PC-3 (cell line): ENCODE results near the gene SNAPC3. TPM values are rescaled to one million over a fixed set of nuclear protein-coding genes. Genes with fewer than 3 reads are reported as not detected.

ENCODE experiments used
- ATAC-seq: fragments of 200-7000 bp; cut with Tn5 transposase; 2 replicates; pipeline ENCODE4 v1.9.1; 2020; ENCODE audit warnings: mild to moderate bottlenecking, moderate library complexity
- BruUV-seq: library from RNA; stranded (reverse); fragments of 400-500 nt; replicated peaks from 2 replicates; lab custom pipeline; 2021; lab: Mats Ljungman, UMichigan
- CTCF ChIA-PET: fragments of 300-600 bp; sonication (Branson Sonifier 250); formaldehyde crosslinking; loops from one replicate; lab custom pipeline; 2022; ENCODE audit warnings: antibody characterized with exemption; lab: Charles Lee
- POLR2A ChIA-PET: fragments of 300-600 bp; sonication (Branson Sonifier 250); formaldehyde crosslinking; loops from one replicate; lab custom pipeline; 2022; ENCODE audit warnings: antibody characterized with exemption; ENCODE audit not compliant: unreplicated experiment; lab: Charles Lee
- DNase-seq: peaks from one replicate; pipeline ENCODE4 v3.0.0-alpha.2; 2015
- H2AFZ ChIP-seq: fragments of 300-600 bp; sonication (generic); 2 replicates; pipeline ENCODE4 v1.6.0; 2016; ENCODE audit warnings: antibody characterized with exemption, low read length
- H3F3A ChIP-seq: fragments of 300-600 bp; sonication (generic); one replicate; pipeline ENCODE4 v1.6.0; 2017; ENCODE audit warnings: antibody characterized with exemption, low read length, control low read depth, mild to moderate bottlenecking; ENCODE audit not compliant: unreplicated experiment
- H3K27ac ChIP-seq: fragments of 300-600 bp; sonication (generic); 2 replicates; pipeline ENCODE4 v1.5.1; 2016; ENCODE audit warnings: mild to moderate bottlenecking, low read length
- H3K27me3 ChIP-seq: fragments of 300-600 bp; sonication (generic); 2 replicates; pipeline ENCODE4 v1.6.1; 2016; ENCODE audit warnings: low read length, mixed read lengths
- H3K36me3 ChIP-seq: fragments of 300-600 bp; sonication (generic); 2 replicates; pipeline ENCODE4 v1.6.1; 2016; ENCODE audit warnings: low read depth, mixed run types, low read length, mixed read lengths
- H3K4me1 ChIP-seq: fragments of 300-600 bp; sonication (generic); 2 replicates; pipeline ENCODE4 v1.5.1; 2016; ENCODE audit warnings: low read length; ENCODE audit not compliant: insufficient read depth
- H3K4me2 ChIP-seq: fragments of 300-600 bp; sonication (generic); 2 replicates; pipeline ENCODE4 v1.6.0; 2016; ENCODE audit warnings: low read length
- H3K4me3 ChIP-seq: fragments of 300-600 bp; sonication (generic); 2 replicates; pipeline ENCODE4 v1.5.1; 2016; ENCODE audit warnings: mild to moderate bottlenecking, low read length, mixed read lengths
- H3K79me2 ChIP-seq: fragments of 300-600 bp; sonication (generic); 2 replicates; pipeline ENCODE4 v1.6.1; 2017; ENCODE audit warnings: low read length, mixed read lengths
- H3K9ac ChIP-seq: fragments of 300-600 bp; sonication (generic); 2 replicates; pipeline ENCODE4 v1.6.0; 2016; ENCODE audit warnings: mild to moderate bottlenecking, low read length
- H3K9me2 ChIP-seq: fragments of 300-600 bp; sonication (generic); replicated peaks from 2 replicates; pipeline ENCODE4 v1.6.1; 2016; ENCODE audit warnings: mixed run types, low read length, mixed read lengths
- H3K9me3 ChIP-seq: fragments of 300-600 bp; sonication (generic); 2 replicates; pipeline ENCODE4 v1.6.1; 2016; ENCODE audit warnings: low read length, mixed read lengths
- H4K20me1 ChIP-seq: fragments of 300-600 bp; sonication (generic); 2 replicates; pipeline ENCODE4 v1.6.1; 2016; ENCODE audit warnings: low read length, mixed read lengths
- CTCF ChIP-seq: fragments of 300-600 bp; sonication (generic); conservative IDR thresholded peaks from 2 replicates; pipeline ENCODE4 v1.5.1; 2017; ENCODE audit warnings: antibody characterized with exemption, low read depth, mild to moderate bottlenecking, low read length
- EZH2 ChIP-seq: fragments of 300-600 bp; sonication (generic); IDR thresholded peaks from one replicate; pipeline ENCODE4 v1.6.1; 2017; ENCODE audit warnings: antibody characterized with exemption, mild to moderate bottlenecking, low read length; ENCODE audit not compliant: unreplicated experiment
- EZH2phosphoT487 ChIP-seq: fragments of 300-600 bp; sonication (generic); IDR thresholded peaks from 2 replicates; pipeline ENCODE4 v1.6.1; 2018; ENCODE audit warnings: mild to moderate bottlenecking, antibody characterized with exemption, low read length, borderline replicate concordance
- intact Hi-C: fragments of 100-400 bp; cut with micrococcal nuclease; formaldehyde crosslinking; loops from 2 replicates; pipeline ENCODE4 v1.9.0; 2023
- total RNA-seq: library from RNA; depleted of rRNA; stranded (reverse); fragments of >200 nt; gene quantifications from 2 replicates; pipeline ENCODE4 v1.2.3, GENCODE V29; 2014

Gene SNAPC3
- total RNA-seq, 1 experiment from 2014 or later = 25.4 TPM

GRCh38 chr9:15498246-15498995 lies 75.7 kb downstream of the SNAPC3 start:
- CTCF ChIA-PET = no interaction called here
- ATAC-seq = no peak

GRCh38 chr9:15499139-15499538 lies 76.5 kb downstream of the SNAPC3 start:
- Histone ChIP-seq H3K27me3 (no peaks in the 10 kb centered on the region), H2AFZ (no peak overlapping the region), H3K9ac (no peak overlapping the region), H3K9me2 (no peaks in the 10 kb centered on the region), H3K9me3 (no peaks in the 10 kb centered on the region), H3K4me1 (no peaks in the 10 kb centered on the region), H3K79me2 (0 out of 2 replicates have a peak, but pooled peaks cover 4% of the 10 kb centered on the region), H3K4me2 (no peak overlapping the region), H4K20me1 (no peaks in the 10 kb centered on the region), H3K4me3 (no peak overlapping the region), H3F3A (no peaks in the 10 kb centered on the region), H3K36me3 (peaks cover 3% of the 10 kb centered on the region; the same call in 1 of the 2 replicates), H3K27ac (no peak overlapping the region)
- ATAC-seq (no peak), DNase-seq (no peak)
- CTCF ChIA-PET = interaction anchor here (1.0 kb wide), 1 partner anchor 108 kb away, joined by 3 read pairs; no protein-coding TSS in a partner anchor
- no TSS peak for BruUV-seq
- intact Hi-C loops = no loop called here
- POLR2A ChIA-PET = no interaction called here
- TF ChIP-seq EZH2phosphoT487 (no peak), CTCF (no peak), EZH2 (no peak)

More at GRCh38 chr9:15498246-15498995, 75.7 kb downstream of the SNAPC3 start:
- no peak for TF ChIP-seq EZH2
- TF ChIP-seq CTCF = no peak
- TF ChIP-seq EZH2phosphoT487 = no peak
- H2AFZ ChIP-seq = no peak overlapping the region
- BruUV-seq = no TSS peak
- no peak overlapping the region for H3K9ac ChIP-seq
- POLR2A ChIA-PET = no interaction called here
- no peak overlapping the region for H3K4me2 ChIP-seq
- peaks cover 3% of the 10 kb centered on the region; the same call in 1 of the 2 replicates for H3K36me3 ChIP-seq
- no peaks in the 10 kb centered on the region for H3K27me3 ChIP-seq
- H3K79me2 ChIP-seq = 0 out of 2 replicates have a peak, but pooled peaks cover 4% of the 10 kb centered on the region
- intact Hi-C loops = no loop called here
- H3K4me3 ChIP-seq = no peak overlapping the region
- H3K9me2 ChIP-seq = no peaks in the 10 kb centered on the region
- H3F3A ChIP-seq = no peaks in the 10 kb centered on the region
- H4K20me1 ChIP-seq = no peaks in the 10 kb centered on the region
- no peak for DNase-seq
- H3K4me1 ChIP-seq = no peaks in the 10 kb centered on the region
- no peaks in the 10 kb centered on the region for H3K9me3 ChIP-seq
- no peak overlapping the region for H3K27ac ChIP-seq

- Histone ChIP-seq H4K20me1 (no peaks in the 10 kb centered on the region), H3K36me3 (peaks cover 8% of the 10 kb centered on the region), H3K27me3 (no peaks in the 10 kb centered on the region), H3K9me2 (no peaks in the 10 kb centered on the region), H3K9me3 (no peaks in the 10 kb centered on the region), H3K4me1 (no peaks in the 10 kb centered on the region), H3K9ac (no peak overlapping the region), H3K4me2 (no peak overlapping the region), H3K27ac (no peak overlapping the region), H3K79me2 (peaks cover 8% of the 10 kb centered on the region; the same call in 1 of the 2 replicates), H2AFZ (no peak overlapping the region), H3K4me3 (no peak overlapping the region), H3F3A (no peaks in the 10 kb centered on the region)
- POLR2A ChIA-PET = no interaction called here
- DNase-seq = no peak
- ATAC-seq = no peak
- TF ChIP-seq CTCF (no peak), EZH2 (no peak), EZH2phosphoT487 (no peak)
- intact Hi-C loops = no loop called here
- no TSS peak for BruUV-seq
- CTCF ChIA-PET = no interaction called here
Observed at GRCh38 chr9:15501179-15501578, 78.5 kb downstream of the SNAPC3 start.
